NOMO-1 treated with DMSO at 0.1 percent for 48 hours (cell line): ENCODE data around the gene MYOM3.

ENCODE experiments used
- DNase-seq: peaks from one replicate; lab custom pipeline; 2025; ENCODE audit not compliant: unreplicated experiment; lab: John Stamatoyannopoulos, UW

MYOM3 gene

DNA sequence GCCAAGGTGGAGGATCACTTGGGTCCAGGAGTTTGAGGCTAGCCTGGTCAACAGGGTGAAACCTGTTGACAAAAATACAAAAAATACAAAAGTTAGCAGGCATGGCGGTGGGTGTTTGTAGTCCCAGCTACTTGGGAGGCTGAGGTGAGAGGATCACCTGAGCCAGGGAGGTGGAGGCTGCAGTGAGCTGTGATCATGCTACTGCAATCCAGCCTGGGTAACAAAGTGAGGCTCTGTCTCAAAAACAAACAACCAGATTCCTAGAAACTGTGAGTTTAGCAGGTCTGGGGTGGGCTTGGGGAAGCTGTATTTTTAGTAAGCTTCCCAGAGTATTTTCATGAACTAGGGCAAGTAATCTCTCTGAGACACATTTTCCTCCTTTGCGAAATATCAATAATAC is 5.2 kb upstream of the MYOM3 start:
- no peak for DNase-seq

- DNase-seq = no peak
Measured at GRCh38 chr1:24114753-24115152, 2.8 kb upstream of the MYOM3 start.

GRCh38 chr1:24113641-24114033 is 1.7 kb upstream of the MYOM3 start:
- DNase-seq = no peak

DNA sequence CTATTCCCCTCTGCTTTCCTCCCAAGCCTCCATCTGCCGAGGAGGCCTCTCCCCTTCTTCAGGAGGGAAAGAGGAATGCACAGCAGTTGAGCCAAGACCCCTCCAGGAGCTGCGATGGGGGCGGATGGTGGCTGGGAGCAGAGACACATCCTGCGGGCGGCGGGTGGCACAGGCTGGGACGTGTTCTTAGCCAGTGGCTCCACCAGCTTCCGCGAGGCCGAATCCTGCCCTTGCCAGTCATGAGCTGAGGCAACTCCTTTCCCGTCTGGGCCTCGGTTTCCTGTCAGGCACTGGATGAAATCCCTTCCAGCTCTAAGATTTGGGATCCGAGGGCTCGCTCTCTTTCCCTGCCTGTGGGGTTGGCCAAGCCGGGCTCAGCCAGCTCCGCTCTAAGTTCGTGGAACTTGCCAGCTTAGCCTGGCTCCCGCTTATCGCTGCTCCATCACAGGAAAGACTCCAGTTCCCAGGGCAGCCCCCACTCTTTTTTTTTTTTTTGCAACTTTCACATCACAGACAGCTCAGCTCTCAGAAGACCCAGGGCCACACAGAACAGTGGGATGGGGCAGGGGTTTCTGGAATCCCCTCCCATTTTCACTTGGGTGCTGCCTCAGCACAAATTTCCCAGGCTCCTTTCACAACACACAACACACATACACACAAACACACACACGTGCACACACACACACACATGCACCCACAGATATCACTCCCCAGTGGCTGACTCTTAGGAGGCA is 506 bp downstream of the MYOM3 start:
- no peak for DNase-seq

- no peak for DNase-seq
Measured at GRCh38 chr1:24110642-24111261, 1.2 kb downstream of the MYOM3 start.

GRCh38 chr1:24109686-24110475 is 2.1 kb downstream of the MYOM3 start:
- DNase-seq = no peak

DNA sequence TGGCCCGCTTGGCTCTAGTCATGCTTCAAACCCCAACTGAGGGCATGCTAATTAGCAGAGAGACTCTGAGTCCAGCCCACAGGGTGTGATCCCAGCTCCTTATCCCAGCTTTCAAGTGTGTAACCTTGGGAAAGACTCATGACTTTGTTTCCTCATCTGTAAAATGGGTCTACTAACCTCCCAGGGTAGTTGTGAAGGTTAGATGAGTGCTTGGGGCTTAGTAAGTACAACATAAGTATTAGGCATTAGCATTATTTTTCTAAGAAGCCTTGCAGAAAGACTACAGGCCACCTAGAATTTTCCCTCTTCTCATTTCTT is 2.8 kb downstream of the MYOM3 start:
- no peak for DNase-seq

DNA sequence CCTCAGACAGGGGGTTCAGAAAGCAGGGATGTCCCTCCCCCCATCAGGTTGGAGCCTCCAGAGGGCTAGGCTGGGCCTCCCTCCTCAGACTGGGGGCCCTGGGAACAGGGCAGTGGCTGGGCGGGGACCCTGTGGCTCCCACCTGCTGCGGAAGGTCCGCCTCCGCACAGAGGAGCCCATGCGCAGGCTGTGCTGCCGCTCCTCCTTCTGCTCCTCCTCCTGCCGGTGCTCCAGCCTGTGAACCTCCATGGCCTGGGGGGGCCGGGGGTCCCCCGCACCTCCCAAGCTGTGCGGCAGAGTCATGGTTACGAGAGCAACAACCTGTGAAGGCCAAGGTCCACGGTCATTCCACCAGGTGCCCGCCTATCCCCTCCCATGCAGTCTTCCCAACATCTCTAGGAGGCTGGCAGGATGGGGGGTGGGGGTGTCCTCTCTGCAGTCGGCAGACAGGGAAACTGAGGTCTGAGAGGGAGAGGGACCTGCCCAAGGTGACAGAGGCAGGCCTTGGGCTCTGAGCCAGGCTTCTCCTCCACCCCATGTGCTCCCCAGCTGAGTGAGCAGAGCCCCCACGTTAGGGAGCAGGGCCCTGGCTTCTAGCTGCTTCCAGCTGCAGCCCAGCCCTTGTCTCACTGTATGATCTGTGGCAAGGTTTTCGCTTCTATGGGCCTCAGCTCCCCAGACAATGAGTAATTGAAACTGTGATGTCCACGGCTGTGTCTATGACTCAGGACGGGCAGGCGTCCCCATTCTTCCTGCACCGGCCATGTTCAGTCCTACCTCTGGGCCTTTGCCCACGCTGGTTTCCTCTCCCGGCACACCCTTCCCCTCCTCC is 3.4 kb downstream of the MYOM3 start:
- no peak for DNase-seq

GRCh38 chr1:24107462-24108138 is 4.3 kb downstream of the MYOM3 start:
- no peak for DNase-seq

DNA sequence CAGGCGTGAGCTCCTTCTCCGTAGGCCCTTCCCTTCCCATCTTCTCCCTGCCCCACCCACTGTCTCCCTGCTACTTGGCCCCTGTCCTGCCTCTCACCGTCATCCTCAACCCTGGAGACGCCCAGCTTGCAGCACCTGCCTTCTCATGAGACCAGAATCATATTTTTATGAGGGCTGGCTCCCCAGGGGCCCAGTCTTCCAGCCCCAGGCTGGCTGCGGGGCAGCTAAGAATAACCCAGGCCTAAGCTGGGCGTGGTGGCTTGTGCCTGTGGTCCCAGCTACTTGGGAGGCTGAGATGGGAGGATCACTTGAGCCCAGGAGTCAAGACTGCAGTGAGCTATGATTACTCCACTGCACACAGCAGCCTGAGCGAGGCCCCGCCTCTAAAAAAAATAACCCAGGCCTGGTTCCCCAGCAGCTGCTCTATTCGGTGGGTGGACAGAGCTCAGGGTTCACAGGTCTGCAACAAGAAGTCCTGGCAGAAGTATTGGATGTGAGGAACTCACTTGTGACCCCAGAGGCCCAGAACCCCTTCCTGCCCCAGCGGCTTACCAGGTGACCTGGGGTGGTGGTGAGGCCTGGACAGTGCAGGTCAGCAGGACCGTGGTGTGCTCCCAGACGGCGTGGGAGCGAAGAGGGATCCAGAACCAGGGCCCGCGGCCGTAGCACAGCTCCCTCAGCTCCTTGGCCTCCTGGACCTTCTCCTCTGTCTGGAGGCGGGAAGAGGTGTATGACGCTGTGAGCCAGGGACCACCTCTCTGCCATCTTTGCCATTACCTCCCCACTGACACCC is 6.4 kb downstream of the MYOM3 start:
- DNase-seq = no peak

- no peak for DNase-seq
Measured at GRCh38 chr1:24104854-24105253, 7.1 kb downstream of the MYOM3 start.

DNA sequence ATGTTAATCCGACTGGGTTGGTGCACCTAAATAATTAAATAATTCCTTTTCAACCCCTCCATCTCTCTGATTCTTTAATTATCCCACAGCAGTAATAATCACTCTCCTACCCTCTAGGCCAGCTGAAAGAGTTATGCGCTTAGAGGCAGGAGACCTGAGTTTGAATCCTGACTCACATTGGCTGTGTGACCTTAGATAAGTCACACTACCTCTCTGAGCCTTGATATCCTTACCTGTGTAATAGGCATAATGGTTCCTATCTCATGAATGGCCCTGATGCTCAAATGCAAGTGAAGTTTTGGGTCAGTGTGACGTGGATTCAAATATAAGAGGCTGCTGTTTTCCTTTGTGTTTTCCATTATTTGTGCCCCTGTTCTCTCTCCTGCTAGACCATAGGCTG is 8.1 kb downstream of the MYOM3 start:
- DNase-seq = no peak

GRCh38 chr1:24103408-24103807 is 8.5 kb downstream of the MYOM3 start:
- DNase-seq = no peak

DNA sequence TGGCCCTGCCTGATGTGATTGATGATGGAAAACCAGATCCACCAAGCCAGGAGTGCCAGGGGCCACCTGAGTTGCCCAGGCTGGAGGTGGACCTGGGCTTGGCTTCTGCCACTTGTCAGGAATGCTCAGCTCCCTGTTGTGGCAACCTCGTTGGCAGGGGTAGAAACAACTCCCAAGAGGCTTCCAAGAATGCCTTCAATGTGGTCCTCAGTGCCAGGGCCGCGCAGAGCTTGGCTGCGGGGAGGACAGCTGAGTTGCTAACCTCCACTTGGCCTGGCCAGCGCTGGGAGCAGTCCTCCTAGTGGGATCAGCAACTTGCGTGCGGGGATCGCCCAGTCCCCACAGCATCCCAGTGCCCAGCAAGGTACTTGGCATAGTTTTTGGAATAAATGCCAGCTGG is 9.0 kb downstream of the MYOM3 start:
- DNase-seq = no peak

DNA sequence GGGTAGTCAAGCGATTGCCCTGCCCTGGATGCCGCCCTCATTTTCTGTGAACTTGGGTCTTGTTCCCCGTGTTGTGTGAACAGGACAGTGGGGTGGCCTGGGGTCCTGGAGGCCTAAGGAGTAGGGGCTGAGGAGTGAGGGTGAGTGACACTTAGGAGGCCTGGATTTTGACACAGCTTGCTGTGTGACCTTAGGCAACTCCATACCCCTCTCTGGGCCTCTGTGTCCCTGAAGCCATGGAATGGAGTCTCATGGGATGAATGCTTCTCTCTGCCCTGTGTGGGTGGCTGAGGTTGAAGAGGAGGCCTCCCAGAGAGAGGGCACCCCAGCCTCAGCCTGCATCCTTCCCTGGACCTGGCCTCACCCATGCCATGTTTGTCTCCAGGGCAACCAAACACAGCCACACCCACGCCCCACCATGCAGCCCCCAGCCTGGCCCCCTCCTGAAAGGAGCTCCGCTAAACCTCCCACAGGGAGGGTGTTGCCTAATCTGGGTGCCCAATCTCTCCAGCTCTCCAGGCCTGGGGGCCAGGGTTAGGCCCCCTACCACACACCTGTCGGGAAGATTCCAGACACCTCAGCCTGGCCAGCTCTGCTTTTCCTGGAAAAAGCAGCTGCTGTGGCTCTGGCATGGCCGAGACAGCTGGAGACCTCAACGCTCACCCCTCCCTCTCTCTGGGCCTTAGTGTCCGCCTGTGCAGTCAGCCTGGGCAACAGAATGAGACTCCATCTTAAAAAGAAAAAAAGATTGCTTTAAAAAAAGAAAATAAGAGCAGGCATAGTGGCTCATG is 9.9 kb downstream of the MYOM3 start:
- no peak for DNase-seq

- no peak for DNase-seq
Measured at GRCh38 chr1:24100945-24101737, 10.8 kb downstream of the MYOM3 start.

DNA sequence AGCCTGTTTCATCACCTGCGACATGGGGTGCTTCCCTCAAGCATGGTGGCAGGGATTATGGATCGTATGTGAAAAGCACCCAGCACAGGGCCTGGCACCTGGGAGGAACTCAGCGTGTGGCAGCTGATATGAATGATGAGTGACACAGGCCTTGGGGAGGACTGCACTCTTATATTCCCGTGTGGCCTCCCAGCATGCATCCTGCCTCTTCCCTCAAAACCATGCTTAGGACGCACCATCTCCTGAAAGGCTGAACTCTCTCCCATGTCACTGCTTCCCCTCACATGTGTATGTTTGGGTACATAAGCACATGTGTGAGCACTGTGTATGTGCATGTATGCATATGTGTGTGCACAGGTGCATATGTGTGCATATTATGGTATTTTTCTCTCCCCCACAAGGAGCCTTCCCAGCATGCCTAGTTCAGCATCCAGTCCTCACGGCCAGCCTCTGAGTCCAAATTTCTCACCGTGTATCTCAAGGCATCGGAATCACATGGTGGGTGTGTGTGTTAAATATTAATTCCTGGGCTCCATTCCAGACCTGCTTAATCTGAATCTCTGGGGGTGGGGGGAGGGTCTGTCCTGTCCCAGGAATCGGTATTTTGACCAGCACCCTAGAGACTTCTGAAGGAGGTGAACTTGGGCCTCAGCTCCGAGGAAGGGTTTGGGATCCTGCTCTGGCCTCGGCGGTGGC is 12.8 kb downstream of the MYOM3 start:
- DNase-seq = no peak

DNA sequence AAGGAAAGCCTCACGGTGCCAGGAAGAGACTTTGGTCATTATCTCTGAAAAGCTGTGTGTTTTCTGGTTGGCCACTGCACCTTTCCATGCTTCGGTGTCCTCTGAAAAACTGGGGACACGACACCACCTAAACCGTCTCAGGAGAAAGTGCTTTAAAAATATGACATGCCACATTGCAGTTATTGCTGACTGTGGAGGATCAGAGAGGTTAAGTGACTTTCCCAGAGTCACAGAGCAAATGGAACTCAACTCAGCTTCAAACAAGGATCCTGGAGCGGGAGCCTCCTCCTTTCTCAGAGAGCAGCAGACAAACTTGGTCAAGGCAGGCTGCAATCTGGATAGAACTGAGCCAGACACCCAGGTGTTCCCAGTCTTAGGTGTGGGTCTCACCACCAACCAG is 13.8 kb downstream of the MYOM3 start:
- DNase-seq = no peak
